CD14-positive monocyte (primary cell): Measurements from ENCODE around the gene RINL. TPM values are rescaled to one million over a fixed set of nuclear protein-coding genes. Genes with fewer than 3 reads are reported as not detected.

ENCODE experiments used
- DNase-seq, 3 donors: peaks; one replicate each; pipeline ENCODE4 v3.0.0-alpha.2; 2011 to 2022
- H2AFZ ChIP-seq: 2 replicates; pipeline ENCODE4 v1.6.0; 2012; ENCODE audit warnings: mild to moderate bottlenecking, low read depth, low read length, inconsistent platforms; ENCODE audit not compliant: insufficient read depth, poor library complexity, severe bottlenecking
- H3K27ac ChIP-seq, 2 donors: 1 replicate in 1 of 2; 2 replicates in 1 of 2; pipeline ENCODE4 v1.5.1; 2012 to 2013; ENCODE audit warnings: low read length in 2 of 2, control low read depth in 1 of 2, inconsistent platforms in 1 of 2, low read depth in 1 of 2, mild to moderate bottlenecking in 1 of 2
- H3K27me3 ChIP-seq, 2 donors: one replicate each; pipeline versions ENCODE4 v1.6.0 to v1.6.1; 2011 to 2013; ENCODE audit warnings: low read length in 2 of 2; ENCODE audit not compliant: control insufficient read depth in 2 of 2, insufficient read depth in 2 of 2
- H3K36me3 ChIP-seq, 2 donors: replicated peaks in 1 of 2; 1 replicate in 1 of 2; 2 replicates in 1 of 2; pipeline versions ENCODE4 v1.5.1 to v1.6.1; 2012 to 2013; ENCODE audit warnings: low read length in 2 of 2, control low read depth in 1 of 2, inconsistent platforms in 1 of 2, mild to moderate bottlenecking in 1 of 2; ENCODE audit not compliant: insufficient read depth in 2 of 2, control insufficient read depth in 1 of 2
- H3K4me1 ChIP-seq, 2 donors: 1 replicate in 1 of 2; 2 replicates in 1 of 2; pipeline versions ENCODE4 v1.5.1 to v1.6.1; 2012 to 2013; ENCODE audit warnings: low read length in 2 of 2, control low read depth in 1 of 2, inconsistent platforms in 1 of 2, mild to moderate bottlenecking in 1 of 2, moderate library complexity in 1 of 2; ENCODE audit not compliant: insufficient read depth in 2 of 2, control insufficient read depth in 1 of 2
- H3K4me2 ChIP-seq: replicated peaks from 2 replicates; pipeline ENCODE3; 2012; ENCODE audit warnings: low read length, moderate library complexity, mild to moderate bottlenecking; ENCODE audit not compliant: poor library complexity, severe bottlenecking; ENCODE audit errors: extremely low read depth
- H3K4me3 ChIP-seq, 3 experiments: fragments of 200-600 bp in 1 of 3; sonication (generic) in 1 of 3; replicated peaks in 1 of 3; 1 replicate in 2 of 3; 2 replicates in 1 of 3; pipeline ENCODE4 v1.5.1; 2011 to 2013; ENCODE audit warnings: low read length in 3 of 3, mild to moderate bottlenecking in 3 of 3, control low read depth in 2 of 3, low read depth in 2 of 3, inconsistent platforms in 1 of 3, moderate library complexity in 1 of 3
- H3K79me2 ChIP-seq: 2 replicates; pipeline ENCODE4 v1.6.0; 2012; ENCODE audit warnings: mild to moderate bottlenecking, control low read depth, inconsistent platforms, low read length, moderate library complexity; ENCODE audit not compliant: insufficient read depth
- H3K9ac ChIP-seq: 2 replicates; pipeline ENCODE4 v1.6.0; 2017; ENCODE audit warnings: low read length, mild to moderate bottlenecking; ENCODE audit not compliant: insufficient read depth, poor library complexity, severe bottlenecking
- H3K9me3 ChIP-seq, 2 donors: replicated peaks in 1 of 2; 1 replicate in 1 of 2; 2 replicates in 1 of 2; pipeline versions ENCODE4 v1.5.1 to v1.6.1; 2012 to 2013; ENCODE audit warnings: low read length in 2 of 2, control low read depth in 1 of 2; ENCODE audit not compliant: control insufficient read depth in 1 of 2, insufficient read depth in 1 of 2
- H4K20me1 ChIP-seq: 2 replicates; pipeline ENCODE4 v1.6.0; 2012; ENCODE audit warnings: mild to moderate bottlenecking, low read length, control low read depth, moderate library complexity; ENCODE audit not compliant: insufficient read depth
- H3K27ac Mint-ChIP-seq, 7 donors: one replicate each; pipeline ENCODE4 v1.8.0; 2020; ENCODE audit warnings: mild to moderate bottlenecking in 7 of 7, mixed read lengths in 7 of 7, moderate library complexity in 6 of 7, inconsistent platforms in 2 of 7
- H3K27me3 Mint-ChIP-seq, 3 donors: one replicate each; pipeline ENCODE4 v1.8.0; 2021 to 2022; ENCODE audit warnings: low read depth in 3 of 3, mild to moderate bottlenecking in 3 of 3, mixed read lengths in 3 of 3, moderate library complexity in 3 of 3, inconsistent platforms in 1 of 3
- H3K36me3 Mint-ChIP-seq, 2 donors: one replicate each; pipeline ENCODE4 v1.8.0; 2020; ENCODE audit warnings: mixed read lengths in 2 of 2, inconsistent platforms in 1 of 2, mild to moderate bottlenecking in 1 of 2
- H3K4me1 Mint-ChIP-seq: one replicate; pipeline ENCODE4 v1.8.0; 2020; ENCODE audit warnings: mild to moderate bottlenecking, mixed read lengths
- H3K4me3 Mint-ChIP-seq, 2 donors: one replicate each; pipeline ENCODE4 v1.8.0; 2020; ENCODE audit warnings: mild to moderate bottlenecking in 2 of 2, mixed read lengths in 2 of 2, moderate library complexity in 1 of 2
- H3K9me3 Mint-ChIP-seq, 7 donors: one replicate each; pipeline ENCODE4 v1.8.0; 2020 to 2022; ENCODE audit warnings: mixed read lengths in 7 of 7, mild to moderate bottlenecking in 6 of 7, moderate library complexity in 6 of 7, inconsistent platforms in 2 of 7
- CTCF ChIP-seq: fragments of 200-600 bp; IDR thresholded peaks from one replicate; pipeline ENCODE4 v1.8.0; 2022; ENCODE audit warnings: antibody characterized with exemption, mild to moderate bottlenecking
- WGBS: methylation state at CpG from one replicate; pipeline ENCODE4 v1.1.5; 2013; ENCODE audit warnings: missing lambda C conversion rate; ENCODE audit not compliant: insufficient coverage; 5-methylcytosine and 5-hydroxymethylcytosine counted together
- intact Hi-C, 2 donors: fragments of 100-400 bp; cut with micrococcal nuclease; formaldehyde crosslinking; loops; one replicate each; pipeline versions ENCODE4 v1.15.0 to v1.15.1; 2023
- polyA plus RNA-seq, 3 donors: library from polyadenylated mRNA; depleted of rRNA in 1 of 3; unstranded in 2 of 3; stranded (reverse) in 1 of 3; fragments of 300-500 nt in 2 of 3; fragments of >200 nt in 1 of 3; fragmentation: Illumina TruSeq in 2 of 3; gene quantifications; 1 replicate in 2 of 3; 2 replicates in 1 of 3; pipeline ENCODE4 v1.2.3, GENCODE V29; 2012 to 2021

Gene RINL
- polyA plus RNA-seq, 3 donors: 4.1 to 13.5 (median 7.2) TPM

GRCh38 chr19:38920602-38921419 is 42.7 kb upstream of the RINL start:
- Histone ChIP-seq H3K4me1 (no peaks in the 10 kb centered on the region), H4K20me1 (no peaks in the 10 kb centered on the region), H3K36me3 (peaks cover 22 to 34% of the 10 kb centered on the region in 2 donors), H3K9ac (no peak overlapping the region), H3K27ac (no peak overlapping the region), H3K4me2 (no peak overlapping the region), H3K27me3 (no peaks in the 10 kb centered on the region), H3K9me3 (no peaks in the 10 kb centered on the region), H3K79me2 (no peaks in the 10 kb centered on the region), H2AFZ (no peak overlapping the region), H3K4me3 (no peak overlapping the region)
- H3K4me1 Mint-ChIP-seq: no peaks in the 10 kb centered on the region
- H3K27ac Mint-ChIP-seq: no peak overlapping the region
- WGBS: 82% methylated on average over 12 of the region's 14 CpGs
- peaks cover 0 to 2% (median 0%) of the 10 kb centered on the region in 3 donors for H3K27me3 Mint-ChIP-seq
- peaks cover 0 to 4% (median 0%) of the 10 kb centered on the region in 7 donors for H3K9me3 Mint-ChIP-seq
- no peak for DNase-seq
- H3K4me3 Mint-ChIP-seq: no peak overlapping the region
- TF ChIP-seq CTCF: no peak
- peaks cover 31 to 43% of the 10 kb centered on the region in 2 donors for H3K36me3 Mint-ChIP-seq
- intact Hi-C loops: loop anchor here in 1 of 2 donors (10.0 kb wide), 2 partner anchors 186 to 516 kb away; partner anchors contain the start of gene FAM98C

- Mint-ChIP-seq H3K4me1 (no peaks in the 10 kb centered on the region), H3K36me3 (peaks cover 25 to 35% of the 10 kb centered on the region in 2 donors), H3K9me3 (peaks cover 0 to 4% (median 0%) of the 10 kb centered on the region in 7 donors), H3K27ac (no peak overlapping the region), H3K27me3 (peaks cover 0 to 2% (median 0%) of the 10 kb centered on the region in 3 donors), H3K4me3 (no peak overlapping the region)
- Histone ChIP-seq H2AFZ (no peak overlapping the region), H3K4me2 (no peak overlapping the region), H3K4me3 (no peak overlapping the region), H4K20me1 (no peaks in the 10 kb centered on the region), H3K36me3 (peaks cover 18 to 28% of the 10 kb centered on the region in 2 donors), H3K4me1 (no peaks in the 10 kb centered on the region), H3K27me3 (no peaks in the 10 kb centered on the region), H3K9me3 (no peaks in the 10 kb centered on the region), H3K27ac (no peak overlapping the region), H3K9ac (no peak overlapping the region), H3K79me2 (no peaks in the 10 kb centered on the region)
- WGBS: 82% methylated on average over 15 of the region's 21 CpGs
- no peak for TF ChIP-seq CTCF
- no peak for DNase-seq
- intact Hi-C loops: loop anchor here in 1 of 2 donors (10.0 kb wide), 2 partner anchors 185 to 515 kb away; partner anchors contain the start of gene FAM98C
Measured at GRCh38 chr19:38919837-38920601, 41.9 kb upstream of the RINL start.
